ENCODE measurements around the gene FBXL19. TPM values are rescaled to one million over a fixed set of nuclear protein-coding genes. Genes with fewer than 3 reads are reported as not detected.

Gene FBXL19
- polyA plus RNA-seq, 3 donors: 0.14 to 7.6 TPM; not detected in 1

GRCh38 chr16:30921748-30922419 lies 1.5 kb upstream of the FBXL19 start:
- under 1% methylated on average over 36 of the region's 37 CpGs for WGBS (ENCODE audit: insufficient coverage)

More at GRCh38 chr16:30921748-30922419, 1.5 kb upstream of the FBXL19 start:
- intact Hi-C loops (cut with micrococcal nuclease): loop anchor here (1.0 to 10.0 kb wide), 7 partner anchors 25 to 267 kb away; partner anchors contain the start of genes CTF1 (in 2 of the 2), CFAP119 (in 1 of the 2), FBRS (in 1 of the 2) and PRR14 (in 1 of the 2)
- Histone ChIP-seq H3K4me2 (replicated peaks; ENCODE audit: extremely low read depth, low read length, poor library complexity, severe bottlenecking) (peak overlapping the region; percentile 80), H3K79me2 (ENCODE audit: insufficient read depth, low read length) (no peaks in the 10 kb centered on the region), H2AFZ (ENCODE audit: insufficient read depth, low read depth, low read length, poor library complexity, severe bottlenecking) (peak overlapping the region; percentile 83), H3K4me1 (ENCODE audit: control insufficient read depth in 1 of 2, insufficient read depth in 2 of 2, low read length in 2 of 2) (peaks cover 12 to 25% of the 10 kb centered on the region in 2 donors), H3K9me3 (replicated peaks in 1 of 2; ENCODE audit: control insufficient read depth in 1 of 2, insufficient read depth in 1 of 2, low read length in 2 of 2) (peaks cover 0 to 5% of the 10 kb centered on the region in 2 donors), H3K9ac (ENCODE audit: insufficient read depth, low read length, poor library complexity, severe bottlenecking) (peak overlapping the region; percentile 44), H3K36me3 (replicated peaks in 1 of 2; ENCODE audit: control insufficient read depth in 1 of 2, insufficient read depth in 2 of 2, low read length in 2 of 2) (peaks cover 7 to 12% of the 10 kb centered on the region in 2 donors), H3K27ac (ENCODE audit: low read depth in 1 of 2, low read length in 2 of 2) (peak overlapping the region; percentile 61 to 93), H3K27me3 (ENCODE audit: control insufficient read depth in 2 of 2, insufficient read depth in 2 of 2, low read length in 2 of 2) (no peaks in the 10 kb centered on the region), H3K4me3 (replicated peaks in 1 of 3; ENCODE audit: low read depth in 2 of 3, low read length in 3 of 3) (peak overlapping the region; percentile 43 to 85 (median 60)), H4K20me1 (ENCODE audit: insufficient read depth, low read length) (no peaks in the 10 kb centered on the region)
- H3K9me3 Mint-ChIP-seq: peaks cover 4 to 9% (median 6%) of the 10 kb centered on the region in 7 donors
- H3K4me1 Mint-ChIP-seq: peaks cover 29% of the 10 kb centered on the region
- peak overlapping the region; percentile 96 to 100 (median 100) for H3K27ac Mint-ChIP-seq
- peak; percentile 79 to 84 (median 80) for DNase-seq
- H3K27me3 Mint-ChIP-seq (ENCODE audit: low read depth in 3 of 3): no peaks in the 10 kb centered on the region
- H3K4me3 Mint-ChIP-seq: peak overlapping the region; percentile 94 to 100
- peak; percentile 97 for TF ChIP-seq CTCF (IDR thresholded peaks at IDR 0.05)
- H3K36me3 Mint-ChIP-seq: peaks cover 8 to 11% of the 10 kb centered on the region in 2 donors
